ENCODE data around the gene LCP2. TPM values are rescaled to one million over a fixed set of nuclear protein-coding genes. Genes with fewer than 3 reads are reported as not detected.

LCP2 gene
- total RNA-seq, 1 experiment from 2014 or later: not detected

DNA sequence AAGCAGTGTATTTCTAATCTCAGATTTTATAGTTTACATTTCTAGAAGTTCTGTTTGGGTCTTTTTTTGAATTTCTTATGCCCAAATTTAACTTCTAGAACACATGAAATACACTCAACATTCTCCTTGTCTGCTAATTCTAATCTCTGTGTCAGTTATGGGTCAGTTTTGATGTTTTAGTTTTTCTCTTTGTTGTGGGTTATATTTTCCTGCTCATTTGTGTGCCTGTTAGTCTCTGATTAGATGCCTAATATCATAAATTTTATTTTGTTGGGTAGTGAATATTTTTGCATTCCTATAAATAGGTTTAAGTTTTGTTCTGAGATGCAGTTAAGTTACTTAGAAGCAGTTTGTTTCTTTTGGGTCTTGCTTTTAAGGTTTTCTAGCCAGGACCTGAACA lies 12.4 kb downstream of the LCP2 start:
- H3K23me2 ChIP-seq (ENCODE audit: insufficient read length, low read depth, low read length, poor library complexity, severe bottlenecking): peaks cover 3% of the 10 kb centered on the region
- no peak overlapping the region for H3K18ac ChIP-seq (ENCODE audit: insufficient read length, low read depth, low read length)
- no peak overlapping the region for H3K14ac ChIP-seq (ENCODE audit: insufficient read depth, low read length)
- no peak overlapping the region for H3K4me2 ChIP-seq (ENCODE audit: insufficient read depth, insufficient read length, low read length)
- no peak overlapping the region for H2AFZ ChIP-seq (ENCODE audit: low read length)
- H3K79me1 ChIP-seq (ENCODE audit: insufficient read depth, low read depth, low read length, poor library complexity, severe bottlenecking): no peaks in the 10 kb centered on the region
- H3K23ac ChIP-seq (ENCODE audit: insufficient read length, low read depth, low read length): no peak overlapping the region
- H4K5ac ChIP-seq (ENCODE audit: insufficient read length, low read depth, low read length): no peak overlapping the region
- no peak overlapping the region for H2BK12ac ChIP-seq (ENCODE audit: insufficient read length, low read depth, low read length)
- no peak overlapping the region for H2BK15ac ChIP-seq (ENCODE audit: low read depth, low read length)
- no peak overlapping the region for H2AK5ac ChIP-seq (ENCODE audit: insufficient read length, low read length)
- H3K4me1 ChIP-seq (ENCODE audit: insufficient read depth, low read length): peaks cover 5% of the 10 kb centered on the region; the same call in 1 of the 2 replicates
- no peak overlapping the region for H2BK120ac ChIP-seq (ENCODE audit: low read depth, low read length, poor library complexity, severe bottlenecking)
- Mint-ChIP-seq H3K4me1 (peaks cover 38% of the 10 kb centered on the region in 2 experiments), H3K27ac (no peak overlapping the region), H3K27me3 (ENCODE audit: low read depth) (peaks cover 13% of the 10 kb centered on the region), H3K4me3 (no peak overlapping the region), H3K9me3 (peaks cover 30 to 41% of the 10 kb centered on the region in 2 experiments), H3K36me3 (ENCODE audit: insufficient read depth in 1 of 3, low read depth in 3 of 3) (peaks cover 13 to 34% (median 20%) of the 10 kb centered on the region in 3 experiments)
- no peak overlapping the region for H4K8ac ChIP-seq (replicated peaks; ENCODE audit: insufficient read length, low read depth, low read length)
- no peak overlapping the region for H3K56ac ChIP-seq (ENCODE audit: insufficient read length, low read depth, low read length)
- H3K9me3 ChIP-seq (ENCODE audit: control insufficient read depth, low read depth, low read length): peaks cover 20% of the 10 kb centered on the region
- H3K4ac ChIP-seq (ENCODE audit: low read depth, low read length): no peak overlapping the region
- no peak for TF ChIP-seq CTCF (conservative IDR thresholded peaks at IDR 0.05)
- H3K27ac ChIP-seq (ENCODE audit: insufficient read length, low read depth, low read length): no peak overlapping the region
- no peak overlapping the region for H3T11ph ChIP-seq (ENCODE audit: low read length)
- DNase-seq: no peak
- no peak overlapping the region for H2BK5ac ChIP-seq (ENCODE audit: insufficient read length, low read length)
- no peak overlapping the region for H4K91ac ChIP-seq (ENCODE audit: insufficient read length, low read depth, low read length)
- H3K9ac ChIP-seq (ENCODE audit: extremely low read depth, insufficient read length, low read length): no peak overlapping the region
- H2BK20ac ChIP-seq (ENCODE audit: low read depth, low read length, poor library complexity, severe bottlenecking): no peak overlapping the region
- no peaks in the 10 kb centered on the region for H4K20me1 ChIP-seq (ENCODE audit: control insufficient read depth, insufficient read depth, insufficient read length)
- no peaks in the 10 kb centered on the region for H3K79me2 ChIP-seq (ENCODE audit: insufficient read depth, low read length)
- H3K27me3 ChIP-seq (ENCODE audit: insufficient read depth, low read length): no peaks in the 10 kb centered on the region

Measured in H9 (cell line).